ENCODE measurements around the gene RPS6KA2. TPM values are rescaled to one million over a fixed set of nuclear protein-coding genes. Genes with fewer than 3 reads are reported as not detected.

RPS6KA2 gene
- total and polyA plus RNA-seq, 2 experiments from 2014 or later = 19.3 to 24.0 TPM

- peaks cover 14% of the 10 kb centered on the region for H3K4me1 ChIP-seq (ENCODE audit: low read depth)
- DNase-seq (ENCODE audit: low read depth in 1 of 2, low spot score in 1 of 2) = no peak
- TF ChIP-seq, protein P1, sequence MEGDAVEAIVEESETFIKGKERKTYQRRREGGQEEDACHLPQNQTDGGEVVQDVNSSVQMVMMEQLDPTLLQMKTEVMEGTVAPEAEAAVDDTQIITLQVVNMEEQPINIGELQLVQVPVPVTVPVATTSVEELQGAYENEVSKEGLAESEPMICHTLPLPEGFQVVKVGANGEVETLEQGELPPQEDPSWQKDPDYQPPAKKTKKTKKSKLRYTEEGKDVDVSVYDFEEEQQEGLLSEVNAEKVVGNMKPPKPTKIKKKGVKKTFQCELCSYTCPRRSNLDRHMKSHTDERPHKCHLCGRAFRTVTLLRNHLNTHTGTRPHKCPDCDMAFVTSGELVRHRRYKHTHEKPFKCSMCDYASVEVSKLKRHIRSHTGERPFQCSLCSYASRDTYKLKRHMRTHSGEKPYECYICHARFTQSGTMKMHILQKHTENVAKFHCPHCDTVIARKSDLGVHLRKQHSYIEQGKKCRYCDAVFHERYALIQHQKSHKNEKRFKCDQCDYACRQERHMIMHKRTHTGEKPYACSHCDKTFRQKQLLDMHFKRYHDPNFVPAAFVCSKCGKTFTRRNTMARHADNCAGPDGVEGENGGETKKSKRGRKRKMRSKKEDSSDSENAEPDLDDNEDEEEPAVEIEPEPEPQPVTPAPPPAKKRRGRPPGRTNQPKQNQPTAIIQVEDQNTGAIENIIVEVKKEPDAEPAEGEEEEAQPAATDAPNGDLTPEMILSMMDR (IDR thresholded peaks at IDR 0.05; ENCODE audit: low read depth, low read length) = no peak
- no peaks in the 10 kb centered on the region for H3K9me3 ChIP-seq (ENCODE audit: low read depth)
- H3K36me3 ChIP-seq = no peaks in the 10 kb centered on the region
- no peaks in the 10 kb centered on the region for H3K27me3 ChIP-seq
- no peak overlapping the region for H3K4me3 ChIP-seq
- peak overlapping the region; percentile 71 for H3K27ac ChIP-seq
These were observed 14.6 kb downstream of the RPS6KA2 start for GRCh38 chr6:166612471-166612881.

DNA sequence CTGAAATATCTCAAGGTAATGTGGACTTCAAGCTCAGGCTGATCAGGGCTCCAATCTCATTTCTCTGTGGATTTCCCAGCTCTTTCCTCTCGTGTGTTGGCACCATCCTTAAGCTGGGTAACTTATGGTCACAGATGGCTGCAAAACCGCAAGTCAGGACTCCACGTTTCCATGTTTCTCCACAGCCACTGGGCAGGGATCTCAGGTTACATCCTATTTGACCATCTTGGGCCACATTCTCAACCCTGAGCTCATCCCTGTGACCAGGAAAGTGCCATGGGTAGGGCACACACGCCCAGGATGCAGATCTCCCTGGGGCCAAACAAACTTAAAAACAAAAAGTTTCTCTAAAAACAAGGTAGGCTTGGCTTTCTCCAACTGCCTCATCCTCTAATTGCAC lies 15.4 kb downstream of the RPS6KA2 start:
- Histone ChIP-seq H3K27me3 (no peaks in the 10 kb centered on the region), H3K27ac (no peak overlapping the region)
- TF ChIP-seq, protein P1 (IDR thresholded peaks at IDR 0.05; ENCODE audit: low read depth, low read length) = no peak

DNA sequence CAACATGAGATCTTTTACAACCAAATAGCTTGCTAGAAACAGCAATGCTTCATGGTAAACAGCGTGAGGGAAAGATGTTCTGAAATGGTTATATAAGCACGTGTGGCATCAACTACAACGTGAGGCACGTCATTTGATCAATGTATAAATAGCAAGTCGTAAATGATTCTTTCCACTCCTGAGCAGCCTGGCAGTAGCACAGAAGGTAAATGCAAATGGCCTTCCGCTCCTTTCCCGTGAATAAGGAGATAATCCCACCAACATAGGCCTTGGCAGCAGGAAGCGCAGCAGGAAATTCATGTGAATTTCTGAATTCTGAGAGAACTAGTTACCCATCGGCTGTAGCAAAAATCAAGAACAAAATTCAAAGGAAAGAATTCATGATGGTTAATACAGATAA lies 17.0 kb downstream of the RPS6KA2 start:
- Histone ChIP-seq H3K9me3 (ENCODE audit: low read depth) (no peaks in the 10 kb centered on the region), H3K4me3 (no peak overlapping the region), H3K27me3 (no peaks in the 10 kb centered on the region), H3K36me3 (no peaks in the 10 kb centered on the region), H3K27ac (no peak overlapping the region), H3K4me1 (ENCODE audit: low read depth) (peaks cover 19% of the 10 kb centered on the region)
- DNase-seq (ENCODE audit: low read depth in 1 of 2, low spot score in 1 of 2) = no peak
- TF ChIP-seq, protein P1 (IDR thresholded peaks at IDR 0.05; ENCODE audit: low read depth, low read length) = no peak

More for the DNA sequence above, 15.4 kb downstream of the RPS6KA2 start:
- Histone ChIP-seq H3K4me3 (no peak overlapping the region), H3K36me3 (no peaks in the 10 kb centered on the region), H3K9me3 (ENCODE audit: low read depth) (no peaks in the 10 kb centered on the region), H3K4me1 (ENCODE audit: low read depth) (peaks cover 14% of the 10 kb centered on the region)
- DNase-seq (ENCODE audit: low read depth in 1 of 2, low spot score in 1 of 2) = no peak

DNA sequence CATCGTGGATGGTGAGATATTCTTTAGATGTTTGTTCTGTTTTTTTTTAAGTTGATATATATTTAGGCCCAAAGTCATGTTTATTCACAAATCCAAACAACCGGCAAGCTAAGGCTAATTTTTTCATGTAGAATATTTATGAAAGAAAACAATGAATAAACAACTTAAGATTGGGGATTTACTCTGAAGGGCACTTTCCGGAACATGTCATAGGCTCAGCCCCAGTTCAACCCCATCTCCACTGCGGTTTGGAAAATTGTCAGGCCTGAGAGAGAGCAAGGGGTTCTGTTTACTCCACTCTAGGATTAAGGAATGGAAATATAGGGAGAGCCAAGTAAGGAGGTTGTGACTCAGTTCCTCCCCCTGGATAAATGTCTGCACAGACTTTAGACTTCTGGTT lies 18.3 kb downstream of the RPS6KA2 start:
- H3K36me3 ChIP-seq = no peaks in the 10 kb centered on the region
- no peak overlapping the region for H3K27ac ChIP-seq
- no peaks in the 10 kb centered on the region for H3K27me3 ChIP-seq
- no peak overlapping the region for H3K4me3 ChIP-seq
- TF ChIP-seq, protein P1 (IDR thresholded peaks at IDR 0.05; ENCODE audit: low read depth, low read length) = no peak
- H3K9me3 ChIP-seq (ENCODE audit: low read depth) = no peaks in the 10 kb centered on the region
- peaks cover 19% of the 10 kb centered on the region for H3K4me1 ChIP-seq (ENCODE audit: low read depth)
- no peak for DNase-seq (ENCODE audit: low read depth in 1 of 2, low spot score in 1 of 2)

GRCh38 chr6:166605752-166606151 lies 21.3 kb downstream of the RPS6KA2 start:
- H3K4me1 ChIP-seq (ENCODE audit: low read depth) = peaks cover 5% of the 10 kb centered on the region
- no peaks in the 10 kb centered on the region for H3K27me3 ChIP-seq
- TF ChIP-seq, protein P1 (IDR thresholded peaks at IDR 0.05; ENCODE audit: low read depth, low read length) = no peak
- H3K9me3 ChIP-seq (ENCODE audit: low read depth) = no peaks in the 10 kb centered on the region
- DNase-seq (ENCODE audit: low read depth in 1 of 2, low spot score in 1 of 2) = no peak
- H3K4me3 ChIP-seq = no peak overlapping the region
- no peaks in the 10 kb centered on the region for H3K36me3 ChIP-seq
- no peak overlapping the region for H3K27ac ChIP-seq

- H3K27me3 ChIP-seq = no peaks in the 10 kb centered on the region
- H3K36me3 ChIP-seq = no peaks in the 10 kb centered on the region
- peaks cover 5% of the 10 kb centered on the region for H3K4me1 ChIP-seq (ENCODE audit: low read depth)
- TF ChIP-seq, protein P1 (IDR thresholded peaks at IDR 0.05; ENCODE audit: low read depth, low read length) = no peak
- no peaks in the 10 kb centered on the region for H3K9me3 ChIP-seq (ENCODE audit: low read depth)
- no peak overlapping the region for H3K27ac ChIP-seq
- H3K4me3 ChIP-seq = no peak overlapping the region
- DNase-seq (ENCODE audit: low read depth in 1 of 2, low spot score in 1 of 2) = no peak
These were observed 22.1 kb downstream of the RPS6KA2 start for GRCh38 chr6:166604911-166605310.
